Breast epithelium (tissue), 3 donors: Measurements from ENCODE around the gene MKNK1.

Experiments
- POLR2AphosphoS5 ChIP-seq, 3 donors: sonication (generic); formaldehyde crosslinking; IDR thresholded peaks; one replicate each; pipeline ENCODE4 v1.6.1; 2017; ENCODE audit warnings: antibody characterized with exemption in 3 of 3
- TF ChIP-seq, protein P1 (sequence below), 3 donors: fragments of 450-650 bp; IDR thresholded peaks; one replicate each; pipeline ENCODE4 v1.5.1; 2016 to 2017; ENCODE audit warnings: antibody characterized with exemption in 3 of 3, mild to moderate bottlenecking in 3 of 3, moderate library complexity in 3 of 3

- no peak for TF ChIP-seq POLR2AphosphoS5 (IDR thresholded peaks at IDR 0.05)
- TF ChIP-seq, protein P1, sequence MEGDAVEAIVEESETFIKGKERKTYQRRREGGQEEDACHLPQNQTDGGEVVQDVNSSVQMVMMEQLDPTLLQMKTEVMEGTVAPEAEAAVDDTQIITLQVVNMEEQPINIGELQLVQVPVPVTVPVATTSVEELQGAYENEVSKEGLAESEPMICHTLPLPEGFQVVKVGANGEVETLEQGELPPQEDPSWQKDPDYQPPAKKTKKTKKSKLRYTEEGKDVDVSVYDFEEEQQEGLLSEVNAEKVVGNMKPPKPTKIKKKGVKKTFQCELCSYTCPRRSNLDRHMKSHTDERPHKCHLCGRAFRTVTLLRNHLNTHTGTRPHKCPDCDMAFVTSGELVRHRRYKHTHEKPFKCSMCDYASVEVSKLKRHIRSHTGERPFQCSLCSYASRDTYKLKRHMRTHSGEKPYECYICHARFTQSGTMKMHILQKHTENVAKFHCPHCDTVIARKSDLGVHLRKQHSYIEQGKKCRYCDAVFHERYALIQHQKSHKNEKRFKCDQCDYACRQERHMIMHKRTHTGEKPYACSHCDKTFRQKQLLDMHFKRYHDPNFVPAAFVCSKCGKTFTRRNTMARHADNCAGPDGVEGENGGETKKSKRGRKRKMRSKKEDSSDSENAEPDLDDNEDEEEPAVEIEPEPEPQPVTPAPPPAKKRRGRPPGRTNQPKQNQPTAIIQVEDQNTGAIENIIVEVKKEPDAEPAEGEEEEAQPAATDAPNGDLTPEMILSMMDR (IDR thresholded peaks at IDR 0.05) = no peak
These were observed 10.5 kb upstream of the MKNK1 start for GRCh38 chr1:46614604-46614984.
